ENCODE data around the gene POLR3C. TPM values are rescaled to one million over a fixed set of nuclear protein-coding genes. Genes with fewer than 3 reads are reported as not detected.
"Not testable (repeated sequence)": the region's sequence is repeated elsewhere in the genome, so short reads cannot be mapped to it uniquely, and the experiment has no call there.

The POLR3C gene
- 23.1 TPM for total RNA-seq (ENCODE audit: insufficient read depth, low replicate concordance)

- DNase-seq (ENCODE audit: low spot score) = peak; percentile 97
Measured at GRCh38 chr1:145823565-145824498, at the start of gene POLR3C, which contains the start of gene RNF115. Gene POLR3C (plus strand): TSS chr1:145824200. CDS start chr1:145825777, 1,577 bp downstream. Gene RNF115 (minus strand): TSS chr1:145824095. CDS start chr1:145823873, 222 bp downstream.

GRCh38 chr1:145777357-145778145 is 46.4 kb upstream of the POLR3C start:
- DNase-seq (ENCODE audit: low spot score) = no peak

- DNase-seq (ENCODE audit: low spot score) = no peak
Measured at GRCh38 chr1:145778146-145778540, 45.9 kb upstream of the POLR3C start.

- peak; percentile 15 for DNase-seq (ENCODE audit: low spot score)
Measured at GRCh38 chr1:145782272-145783099, 41.5 kb upstream of the POLR3C start.

- no peak for DNase-seq (ENCODE audit: low spot score)
Measured at GRCh38 chr1:145784409-145784808, 39.6 kb upstream of the POLR3C start.

GRCh38 chr1:145785547-145785946 is 38.5 kb upstream of the POLR3C start:
- DNase-seq (ENCODE audit: low spot score) = no peak

GRCh38 chr1:145786271-145786670 is 37.7 kb upstream of the POLR3C start:
- no peak for DNase-seq (ENCODE audit: low spot score)

- DNase-seq (ENCODE audit: low spot score) = no peak
Measured at GRCh38 chr1:145788580-145788979, 35.4 kb upstream of the POLR3C start.

- not testable (repeated sequence) for DNase-seq (ENCODE audit: low spot score)
Measured at GRCh38 chr1:145791860-145792259, 32.1 kb upstream of the POLR3C start.

- no peak for DNase-seq (ENCODE audit: low spot score)
Measured at GRCh38 chr1:145792484-145792883, 31.5 kb upstream of the POLR3C start.

- DNase-seq (ENCODE audit: low spot score) = no peak
Measured at GRCh38 chr1:145795257-145795881, 28.6 kb upstream of the POLR3C start.

- DNase-seq (ENCODE audit: low spot score) = no peak
Measured at GRCh38 chr1:145796753-145797152, 27.2 kb upstream of the POLR3C start.

GRCh38 chr1:145799806-145800205 is 24.2 kb upstream of the POLR3C start:
- no peak for DNase-seq (ENCODE audit: low spot score)

- DNase-seq (ENCODE audit: low spot score) = no peak
Measured at GRCh38 chr1:145804235-145805045, 19.6 kb upstream of the POLR3C start.

- DNase-seq (ENCODE audit: low spot score) = no peak
Measured at GRCh38 chr1:145805057-145805456, 18.9 kb upstream of the POLR3C start.

GRCh38 chr1:145806408-145806807 is 17.6 kb upstream of the POLR3C start:
- no peak for DNase-seq (ENCODE audit: low spot score)

- DNase-seq (ENCODE audit: low spot score) = no peak
Measured at GRCh38 chr1:145806844-145807243, 17.2 kb upstream of the POLR3C start.

GRCh38 chr1:145812977-145813810 is 10.8 kb upstream of the POLR3C start:
- DNase-seq (ENCODE audit: low spot score) = not testable (repeated sequence)

GRCh38 chr1:145818095-145818494 is 5.9 kb upstream of the POLR3C start:
- DNase-seq (ENCODE audit: low spot score) = not testable (repeated sequence)
